Measurements from ENCODE around the gene PPP2R3B.

Gene PPP2R3B

GRCh38 chrX:370963-371745 is 15.6 kb downstream of the PPP2R3B start:
- no peak for DNase-seq (ENCODE audit: low read depth in 2 of 2)

DNA sequence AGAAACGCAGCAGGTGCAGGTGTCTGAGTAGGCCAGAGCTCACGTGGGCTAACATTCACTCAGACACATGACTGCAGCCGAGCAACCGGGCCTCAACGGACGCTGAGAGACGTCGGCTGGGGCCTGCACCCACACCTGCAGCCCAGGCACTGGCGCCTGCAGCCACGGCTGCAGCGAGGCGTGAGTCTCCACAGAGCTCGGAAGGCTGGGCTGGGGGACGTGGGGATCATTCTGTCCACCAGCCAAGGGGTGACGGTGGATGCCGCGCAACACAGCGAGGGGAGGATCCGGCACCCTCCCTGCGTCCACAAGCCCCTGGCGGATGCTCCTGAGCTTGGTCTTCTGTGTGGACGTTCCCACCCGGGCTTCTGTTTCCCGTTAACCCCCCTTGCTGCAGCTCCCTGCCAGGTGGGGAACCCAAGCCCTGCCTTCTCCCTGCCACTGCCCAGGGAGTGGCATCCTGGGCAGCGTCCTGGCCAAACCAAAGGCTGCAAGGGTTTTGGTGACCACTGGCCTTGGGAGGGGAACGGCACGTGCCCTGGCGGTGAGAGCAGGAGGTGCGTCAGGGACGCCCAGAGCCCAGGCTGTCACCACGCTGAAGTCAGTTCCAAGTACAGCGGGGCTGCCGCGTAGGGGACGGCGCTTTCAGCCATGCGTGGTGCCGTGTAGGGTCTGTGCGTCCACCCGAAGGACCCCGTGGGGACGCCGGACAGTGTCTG is 16.3 kb downstream of the PPP2R3B start:
- DNase-seq (ENCODE audit: low read depth in 2 of 2): no peak

GRCh38 chrX:369563-370101 is 17.1 kb downstream of the PPP2R3B start:
- no peak for DNase-seq (ENCODE audit: low read depth in 2 of 2)

GRCh38 chrX:368811-369562 is 17.7 kb downstream of the PPP2R3B start:
- no peak for DNase-seq (ENCODE audit: low read depth in 2 of 2)

GRCh38 chrX:367866-368265 is 18.8 kb downstream of the PPP2R3B start:
- no peak for DNase-seq (ENCODE audit: low read depth in 2 of 2)

DNA sequence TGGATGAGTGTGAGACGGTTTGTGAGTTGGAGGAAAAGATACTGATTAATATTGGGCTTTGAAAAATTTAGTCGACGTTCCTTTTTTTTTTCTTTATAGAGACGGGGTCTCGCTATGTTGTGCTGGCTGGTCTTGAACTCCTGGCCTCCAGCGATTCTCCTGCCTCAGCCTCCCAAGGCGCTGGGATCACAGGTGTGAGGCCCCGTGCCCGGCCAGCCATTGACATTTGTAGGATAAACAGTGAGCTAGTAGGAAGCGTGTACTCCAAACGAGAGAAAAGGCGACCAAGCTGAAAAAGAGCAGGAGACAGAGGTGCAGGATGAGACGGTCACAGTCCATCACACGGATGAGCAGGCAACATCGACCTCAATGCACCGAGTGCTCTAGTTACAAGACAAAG is 19.4 kb downstream of the PPP2R3B start:
- DNase-seq (ENCODE audit: low read depth in 2 of 2): no peak

- no peak for DNase-seq (ENCODE audit: low read depth in 2 of 2)
These were observed 22.9 kb downstream of the PPP2R3B start for GRCh38 chrX:363621-364375.

DNA sequence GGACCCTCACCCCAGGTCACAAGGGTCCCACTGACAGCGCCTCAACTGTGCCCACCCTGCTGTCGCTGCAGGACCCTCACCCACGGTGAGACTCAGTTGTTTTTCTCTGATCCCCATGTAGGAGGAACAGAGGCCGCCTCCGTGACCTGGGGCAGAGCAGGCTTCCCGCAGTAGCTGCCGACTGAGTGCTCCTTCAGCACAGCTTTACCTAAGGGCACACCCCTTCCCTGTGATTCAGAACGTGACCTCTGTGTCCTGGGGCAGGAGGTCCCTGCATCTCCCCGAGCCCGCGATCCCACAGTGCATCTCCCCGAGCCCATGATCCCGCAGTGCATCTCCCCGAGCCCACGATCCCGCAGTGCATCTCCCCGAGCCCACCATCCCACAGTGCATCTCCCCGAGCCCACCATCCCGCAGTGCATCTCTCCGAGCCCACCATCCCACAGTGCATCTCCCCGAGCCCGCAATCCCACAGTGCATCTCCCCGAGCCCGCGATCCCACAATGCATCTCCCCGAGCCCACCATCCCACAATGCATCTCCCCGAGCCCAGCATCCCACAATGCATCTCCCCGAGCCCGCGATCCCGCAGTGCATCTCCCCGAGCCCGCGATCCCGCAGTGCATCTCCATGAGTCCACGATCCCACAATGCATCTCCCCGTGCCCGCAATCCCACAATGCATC is 23.6 kb downstream of the PPP2R3B start:
- DNase-seq (ENCODE audit: low read depth in 2 of 2): no peak

DNA sequence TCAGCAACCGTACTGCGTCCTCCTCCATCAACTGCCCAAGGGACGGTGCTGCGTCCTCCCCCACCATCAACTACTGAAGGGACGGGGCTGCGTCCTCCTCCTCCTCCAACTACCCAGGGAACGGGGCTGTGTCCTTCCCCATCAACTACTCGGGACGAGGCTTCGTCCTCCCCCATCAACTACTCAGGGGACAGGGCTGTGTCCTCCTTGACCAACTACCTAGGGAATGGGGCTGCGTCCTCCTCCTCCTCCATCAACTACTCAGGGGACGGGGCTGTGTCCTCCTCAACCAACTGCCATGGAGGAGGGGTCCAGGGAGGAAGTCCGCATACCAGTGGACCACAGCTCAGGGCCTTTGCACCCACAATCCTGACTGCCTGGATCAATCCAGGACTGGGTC is 24.4 kb downstream of the PPP2R3B start:
- DNase-seq (ENCODE audit: low read depth in 2 of 2): no peak

DNA sequence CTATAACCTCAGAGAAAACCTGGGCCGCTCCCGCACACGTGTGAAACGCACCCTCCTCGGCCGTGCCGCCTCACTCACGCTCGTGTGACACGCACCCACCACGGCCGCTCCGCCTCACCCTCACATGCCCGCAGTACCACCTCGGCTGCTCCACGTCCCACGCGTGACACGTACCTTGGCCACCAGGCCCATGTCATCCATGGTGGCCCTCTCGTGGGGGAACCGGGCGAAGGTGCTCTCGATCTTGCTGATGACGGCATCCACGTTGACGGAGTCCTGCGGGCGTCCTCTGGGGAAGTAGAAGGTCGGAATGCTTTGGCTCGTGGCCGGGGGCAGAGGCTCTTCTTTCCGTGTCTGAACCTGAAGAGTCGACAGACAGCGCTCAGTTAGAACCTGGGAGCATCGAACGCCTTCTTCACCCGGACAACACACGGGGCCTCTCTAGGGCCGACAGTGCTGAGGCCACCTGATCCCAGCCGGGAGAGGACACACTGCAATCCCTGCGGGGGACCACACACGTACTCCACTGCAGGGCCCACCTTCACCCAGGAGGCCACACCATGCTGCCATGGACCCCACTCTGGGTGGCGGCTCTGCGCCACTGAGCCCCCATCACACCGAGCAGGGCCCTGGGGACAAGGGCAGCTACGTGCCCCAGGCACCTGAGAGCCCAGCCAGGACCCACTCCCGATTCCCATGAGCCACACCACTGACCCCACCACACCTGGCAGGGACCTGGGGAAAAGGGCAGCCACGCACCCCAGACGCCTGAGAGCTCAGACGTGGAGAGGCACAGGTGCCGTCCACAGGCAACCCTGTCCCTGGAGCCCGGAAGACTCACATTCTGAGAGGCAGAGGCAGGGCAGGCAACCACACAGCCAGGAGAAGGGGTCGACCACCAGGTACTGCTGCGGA is 25.2 kb downstream of the PPP2R3B start:
- no peak for DNase-seq (ENCODE audit: low read depth in 2 of 2)

DNA sequence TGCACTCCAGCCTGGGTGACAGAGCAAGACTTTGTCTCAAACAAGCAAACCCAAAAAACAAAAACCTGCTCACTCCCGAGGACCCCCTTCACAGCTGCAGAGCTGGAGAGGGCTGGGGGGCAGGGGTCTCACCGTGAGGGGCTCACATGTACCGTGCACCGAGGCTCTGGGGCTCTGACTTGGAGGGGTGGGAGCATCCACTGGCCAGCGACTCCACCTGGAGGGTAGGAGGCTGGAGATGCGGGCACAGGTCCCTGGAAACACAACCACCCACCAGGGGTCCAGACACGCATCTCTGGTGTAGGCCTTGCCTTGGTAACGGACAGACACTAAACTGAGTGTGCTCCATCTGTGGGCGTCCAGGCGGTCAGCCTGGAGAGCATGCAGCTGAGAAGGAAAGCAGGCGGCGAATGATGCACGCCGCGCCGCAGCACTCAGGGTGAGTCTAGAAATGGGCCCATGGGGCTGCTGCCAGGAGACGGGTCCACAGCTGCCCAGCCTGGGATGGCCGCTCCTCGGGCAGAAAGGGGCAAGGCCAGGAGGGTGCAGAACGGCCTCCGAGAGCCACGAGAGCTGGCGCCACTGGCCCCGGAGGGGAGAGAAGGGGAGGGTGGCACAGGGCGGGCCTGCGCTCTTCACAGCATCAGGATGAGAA is 26.1 kb downstream of the PPP2R3B start:
- no peak for DNase-seq (ENCODE audit: low read depth in 2 of 2)

GRCh38 chrX:358651-359143 is 28.0 kb downstream of the PPP2R3B start:
- no peak for DNase-seq (ENCODE audit: low read depth in 2 of 2)

DNA sequence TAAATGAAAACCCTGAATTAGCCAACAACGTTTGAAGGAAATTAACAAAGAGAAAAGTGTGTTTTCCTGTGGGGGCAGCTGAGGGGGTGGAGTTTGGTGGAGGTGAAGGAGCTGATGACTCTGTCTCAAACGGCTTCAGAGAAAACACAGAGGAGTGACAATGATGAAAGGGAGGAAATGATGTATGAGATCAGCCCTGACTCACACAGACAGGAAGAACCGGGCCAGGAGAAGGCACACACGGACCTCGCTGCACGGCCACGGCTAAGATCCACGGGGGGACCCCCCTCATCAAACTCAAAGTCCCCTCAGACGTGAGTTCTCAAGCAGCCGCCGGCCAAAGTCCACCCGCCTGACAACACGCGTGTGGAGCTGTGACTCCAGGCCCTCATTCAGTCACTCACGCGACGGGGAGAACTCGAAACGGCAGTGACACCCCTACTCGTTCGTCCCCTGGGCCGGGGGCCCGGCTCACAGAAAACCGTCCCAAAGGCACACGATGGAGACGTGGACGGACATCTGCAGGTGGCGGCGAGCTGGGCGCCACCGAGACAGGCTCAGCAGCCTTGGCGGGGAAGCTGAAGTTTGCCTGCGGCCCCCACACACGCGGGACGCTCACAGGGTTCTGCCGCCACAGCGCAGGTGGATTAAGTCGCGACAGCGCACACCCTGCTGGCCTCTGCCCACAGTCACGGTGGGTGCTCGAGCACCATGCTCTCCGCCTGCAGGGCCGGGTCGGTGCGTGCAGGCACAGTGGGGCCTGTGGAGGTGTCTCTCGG is 28.8 kb downstream of the PPP2R3B start:
- DNase-seq (ENCODE audit: low read depth in 2 of 2): peak in 1 of 2 donors; percentile 15

GRCh38 chrX:357035-357692 is 29.5 kb downstream of the PPP2R3B start:
- DNase-seq (ENCODE audit: low read depth in 2 of 2): no peak

DNA sequence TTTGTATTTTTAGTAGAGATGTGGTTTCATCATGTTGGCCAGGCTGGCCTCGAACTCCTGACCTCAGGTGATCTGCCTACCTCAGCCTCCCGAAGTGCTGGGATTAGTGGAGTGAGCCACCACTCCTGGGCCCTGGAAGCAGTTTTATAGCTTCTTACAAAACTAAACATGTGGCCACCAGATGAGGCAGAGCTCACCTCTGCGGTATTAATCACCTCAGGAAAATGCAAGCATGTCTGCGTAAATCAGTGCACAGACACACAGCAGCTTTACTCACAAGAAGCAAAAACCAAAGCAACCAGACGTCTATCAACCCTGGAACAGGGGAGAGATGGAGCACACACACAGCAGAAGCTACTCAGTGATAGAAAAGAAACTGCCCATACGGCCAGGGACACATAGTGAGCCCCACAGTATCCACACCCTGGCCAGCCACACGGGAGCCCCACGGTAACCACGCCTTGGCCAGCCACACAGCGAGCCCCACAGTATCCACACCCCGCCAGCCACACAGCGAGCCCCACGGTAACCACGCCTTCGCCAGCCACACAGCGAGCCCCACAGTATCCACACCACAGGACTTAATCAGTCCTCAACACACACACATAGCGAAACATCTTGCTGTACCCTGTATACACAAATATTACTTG is 30.2 kb downstream of the PPP2R3B start:
- DNase-seq (ENCODE audit: low read depth in 2 of 2): no peak

DNA sequence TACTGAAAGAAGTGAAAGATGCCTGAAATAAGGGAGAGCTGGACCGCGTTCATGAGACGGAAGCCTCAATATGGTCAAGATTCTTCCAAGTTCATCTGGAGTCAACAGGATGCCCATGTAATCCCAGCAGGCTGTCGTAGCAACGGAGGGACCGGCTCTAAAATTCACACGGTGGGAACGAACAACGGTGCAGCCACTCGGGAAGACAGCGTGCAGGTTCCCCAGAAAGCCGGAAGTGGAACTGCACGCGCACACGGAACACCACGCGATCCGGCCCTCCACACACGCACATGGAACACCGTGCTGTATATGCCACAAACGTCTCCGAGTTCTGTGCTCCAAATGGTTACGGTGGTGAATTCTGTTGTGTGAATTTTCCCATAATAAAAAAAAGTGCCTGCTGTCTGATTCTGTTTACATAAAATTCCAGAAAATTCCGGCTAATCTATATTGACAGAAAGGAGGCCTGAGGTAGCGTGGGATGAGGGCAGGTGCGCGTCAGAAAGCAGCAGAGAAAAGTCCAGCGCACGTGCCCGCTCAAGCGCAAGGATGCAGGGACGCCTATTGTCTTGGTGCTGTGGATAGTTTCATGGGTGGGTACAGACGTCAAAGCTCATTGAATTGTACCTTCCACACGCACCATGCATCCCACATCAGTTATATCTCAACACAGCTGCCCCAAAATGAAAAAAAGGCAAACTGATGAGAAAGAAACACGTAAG is 31.2 kb downstream of the PPP2R3B start:
- no peak for DNase-seq (ENCODE audit: low read depth in 2 of 2)

Data from stimulated activated CD4-positive, alpha-beta T cell treated with anti-CD3 and anti-CD28 coated beads, Interleukin-15, amount 100 ng/mL, for 48 hours (primary cell).